Panc1 (cell line): Measurements from ENCODE around the gene GREB1. TPM values are rescaled to one million over a fixed set of nuclear protein-coding genes. Genes with fewer than 3 reads are reported as not detected.

Experiments used
- ATAC-seq: fragments of 200-7000 bp; cut with Tn5 transposase; 2 replicates; pipeline ENCODE4 v1.9.1; 2020; ENCODE audit warnings: mild to moderate bottlenecking, moderate library complexity
- BruUV-seq: library from RNA; stranded (reverse); fragments of 400-500 nt; replicated peaks from 2 replicates; lab custom pipeline; 2021; lab: Mats Ljungman, UMichigan
- CTCF ChIA-PET: fragments of 300-600 bp; sonication (Branson Sonifier 250); formaldehyde crosslinking; loops from one replicate; lab custom pipeline; 2022; ENCODE audit warnings: antibody characterized with exemption; lab: Charles Lee
- POLR2A ChIA-PET: fragments of 300-600 bp; sonication (Branson Sonifier 250); formaldehyde crosslinking; loops from one replicate; lab custom pipeline; 2022; ENCODE audit warnings: antibody characterized with exemption; lab: Charles Lee
- DNase-seq: peaks from one replicate; pipeline ENCODE4 v3.0.0-alpha.2; 2010; ENCODE audit warnings: low read depth, low spot score
- H3K27ac ChIP-seq: 2 replicates; pipeline ENCODE4 v1.5.1; 2011; ENCODE audit warnings: mild to moderate bottlenecking, low read length, inconsistent platforms
- H3K27me3 ChIP-seq: fragments of 200-500 bp; sonication (Bioruptor generic); 2 replicates; pipeline ENCODE4 v1.6.0; 2014; ENCODE audit warnings: low read length, inconsistent platforms; ENCODE audit not compliant: control insufficient read depth, insufficient read depth
- H3K36me3 ChIP-seq: fragments of 200-500 bp; sonication (Bioruptor generic); 2 replicates; pipeline ENCODE4 v1.5.1; 2014; ENCODE audit warnings: inconsistent platforms, mild to moderate bottlenecking, low read length, moderate library complexity; ENCODE audit not compliant: control insufficient read depth, insufficient read depth
- H3K4me1 ChIP-seq: 2 replicates; pipeline ENCODE4 v1.5.1; 2011; ENCODE audit warnings: inconsistent platforms, mild to moderate bottlenecking, low read length, moderate library complexity; ENCODE audit not compliant: control insufficient read depth, insufficient read depth
- H3K4me3 ChIP-seq, 2 experiments: 2 replicates each; pipeline ENCODE4 v1.5.1; 2011 to 2012; ENCODE audit warnings: low read depth in 2 of 2, low read length in 2 of 2, mild to moderate bottlenecking in 2 of 2, inconsistent platforms in 1 of 2, moderate library complexity in 1 of 2
- H3K9me3 ChIP-seq: fragments of 200-500 bp; sonication (Bioruptor generic); 2 replicates; pipeline ENCODE4 v1.5.1; 2014; ENCODE audit warnings: low read depth, mild to moderate bottlenecking, inconsistent platforms, low read length, moderate library complexity; ENCODE audit not compliant: control insufficient read depth, insufficient read depth
- POLR2AphosphoS5 ChIP-seq: IDR thresholded peaks from 2 replicates; pipeline ENCODE4 v1.6.1; 2012; ENCODE audit warnings: mild to moderate bottlenecking, low read depth, low read length, moderate library complexity
- SIN3A ChIP-seq: IDR thresholded peaks from 2 replicates; pipeline ENCODE4 v1.6.1; 2012; ENCODE audit warnings: low read depth, mild to moderate bottlenecking, low read length, moderate library complexity, borderline replicate concordance; ENCODE audit not compliant: insufficient read depth
- TCF7L2 ChIP-seq: IDR thresholded peaks from 2 replicates; pipeline ENCODE4 v1.6.1; 2011; ENCODE audit warnings: mild to moderate bottlenecking, low read depth, low read length, inconsistent platforms
- in situ Hi-C: cut with HindIII; loops from 2 replicates; pipeline ENCODE4 v1.10.0; 2016; ENCODE audit warnings: low sequenced_read_pairs, low pct_unique_long_range_greater_than_20kb
- intact Hi-C: fragments of 100-400 bp; cut with micrococcal nuclease; formaldehyde crosslinking; loops from one replicate; pipeline ENCODE4 v1.10.0; 2022; ENCODE audit not compliant: unreplicated experiment
- total RNA-seq: library from RNA; stranded (reverse); gene quantifications from one replicate; pipeline ENCODE4 v1.2.1, GENCODE V29; 2021; ENCODE audit not compliant: unreplicated experiment
- TF ChIP-seq, protein P1 (sequence below): fragments of 450-650 bp; IDR thresholded peaks from 2 replicates; pipeline ENCODE4 v1.5.1; 2017; ENCODE audit warnings: mild to moderate bottlenecking
- TF ChIP-seq, protein P2 (sequence below), 2 experiments: IDR thresholded peaks; 2 replicates each; pipeline ENCODE4 v1.6.1; 2011 to 2012; ENCODE audit warnings: low read depth in 2 of 2, control low read depth in 1 of 2, low read length in 1 of 2, mild to moderate bottlenecking in 1 of 2, moderate library complexity in 1 of 2; ENCODE audit not compliant: insufficient read depth in 1 of 2

The GREB1 gene
- total RNA-seq, 1 experiment from 2014 or later: 0.90 TPM

DNA sequence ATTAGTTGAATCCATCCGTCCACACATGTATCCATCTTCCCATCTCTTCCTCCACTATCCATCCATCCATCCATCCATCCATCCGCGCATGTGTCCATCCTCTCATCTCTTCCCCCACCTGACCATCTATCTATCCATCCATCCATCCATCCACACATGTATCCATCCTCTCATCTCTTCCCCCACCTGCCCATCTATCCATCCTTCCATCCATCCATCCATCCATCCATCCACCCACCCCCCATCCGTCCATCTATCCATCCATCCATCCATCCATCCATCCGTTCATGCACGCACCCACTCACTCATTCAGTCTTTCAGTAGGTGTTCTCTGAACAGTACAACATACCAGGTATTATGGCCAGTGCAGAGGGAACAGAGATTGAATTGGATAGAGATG lies 18.9 kb upstream of the GREB1 start:
- Histone ChIP-seq H3K27ac (no peak overlapping the region), H3K36me3 (no peaks in the 10 kb centered on the region), H3K27me3 (0 out of 2 replicates have a peak, but pooled peaks cover 2% of the 10 kb centered on the region), H3K4me3 (no peak overlapping the region), H3K9me3 (no peaks in the 10 kb centered on the region), H3K4me1 (no peaks in the 10 kb centered on the region)
- CTCF ChIA-PET: no interaction called here
- ATAC-seq (no peak), DNase-seq (no peak)
- POLR2A ChIA-PET: no interaction called here
- intact Hi-C loops: no loop called here
- no peak for TF ChIP-seq TCF7L2
- TF ChIP-seq, protein P1, sequence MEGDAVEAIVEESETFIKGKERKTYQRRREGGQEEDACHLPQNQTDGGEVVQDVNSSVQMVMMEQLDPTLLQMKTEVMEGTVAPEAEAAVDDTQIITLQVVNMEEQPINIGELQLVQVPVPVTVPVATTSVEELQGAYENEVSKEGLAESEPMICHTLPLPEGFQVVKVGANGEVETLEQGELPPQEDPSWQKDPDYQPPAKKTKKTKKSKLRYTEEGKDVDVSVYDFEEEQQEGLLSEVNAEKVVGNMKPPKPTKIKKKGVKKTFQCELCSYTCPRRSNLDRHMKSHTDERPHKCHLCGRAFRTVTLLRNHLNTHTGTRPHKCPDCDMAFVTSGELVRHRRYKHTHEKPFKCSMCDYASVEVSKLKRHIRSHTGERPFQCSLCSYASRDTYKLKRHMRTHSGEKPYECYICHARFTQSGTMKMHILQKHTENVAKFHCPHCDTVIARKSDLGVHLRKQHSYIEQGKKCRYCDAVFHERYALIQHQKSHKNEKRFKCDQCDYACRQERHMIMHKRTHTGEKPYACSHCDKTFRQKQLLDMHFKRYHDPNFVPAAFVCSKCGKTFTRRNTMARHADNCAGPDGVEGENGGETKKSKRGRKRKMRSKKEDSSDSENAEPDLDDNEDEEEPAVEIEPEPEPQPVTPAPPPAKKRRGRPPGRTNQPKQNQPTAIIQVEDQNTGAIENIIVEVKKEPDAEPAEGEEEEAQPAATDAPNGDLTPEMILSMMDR: no peak
- no peak for TF ChIP-seq POLR2AphosphoS5
- BruUV-seq: no TSS peak
- in situ Hi-C loops: no loop called here

DNA sequence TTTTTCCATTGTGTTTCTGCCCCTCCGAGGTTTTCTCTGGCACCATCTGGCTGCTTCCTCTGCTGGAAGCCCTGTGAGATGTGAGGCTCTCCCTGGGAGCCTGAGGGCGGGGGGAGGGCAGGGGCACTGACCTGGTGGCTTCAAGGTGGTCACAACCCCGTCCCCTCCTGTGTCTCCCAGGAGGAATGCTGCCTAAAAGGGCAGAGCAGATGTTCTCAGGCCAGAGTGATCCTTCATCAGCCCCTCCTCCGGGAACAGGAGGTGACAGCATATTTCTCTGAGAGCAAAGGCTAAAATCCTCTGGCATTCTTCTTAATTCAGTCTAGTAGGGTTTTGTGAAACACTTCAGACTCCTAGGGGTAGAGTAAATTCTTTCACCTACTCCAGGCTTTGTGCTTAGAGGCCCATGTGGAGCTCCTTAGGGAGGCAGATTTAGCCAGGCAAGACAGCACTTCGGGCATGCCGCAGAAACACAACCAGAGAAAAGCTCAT lies 18.3 kb upstream of the GREB1 start:
- no peaks in the 10 kb centered on the region for H3K36me3 ChIP-seq
- POLR2A ChIA-PET: no interaction called here
- DNase-seq: no peak
- no peak overlapping the region for H3K27ac ChIP-seq
- CTCF ChIA-PET: no interaction called here
- no TSS peak for BruUV-seq
- no peak overlapping the region for H3K4me3 ChIP-seq
- no peak for ATAC-seq
- H3K4me1 ChIP-seq: no peaks in the 10 kb centered on the region
- H3K9me3 ChIP-seq: no peaks in the 10 kb centered on the region
- H3K27me3 ChIP-seq: 0 out of 2 replicates have a peak, but pooled peaks cover 2% of the 10 kb centered on the region
- TF ChIP-seq, protein P1: no peak
- TF ChIP-seq SIN3A: no peak
- TF ChIP-seq, protein P2, sequence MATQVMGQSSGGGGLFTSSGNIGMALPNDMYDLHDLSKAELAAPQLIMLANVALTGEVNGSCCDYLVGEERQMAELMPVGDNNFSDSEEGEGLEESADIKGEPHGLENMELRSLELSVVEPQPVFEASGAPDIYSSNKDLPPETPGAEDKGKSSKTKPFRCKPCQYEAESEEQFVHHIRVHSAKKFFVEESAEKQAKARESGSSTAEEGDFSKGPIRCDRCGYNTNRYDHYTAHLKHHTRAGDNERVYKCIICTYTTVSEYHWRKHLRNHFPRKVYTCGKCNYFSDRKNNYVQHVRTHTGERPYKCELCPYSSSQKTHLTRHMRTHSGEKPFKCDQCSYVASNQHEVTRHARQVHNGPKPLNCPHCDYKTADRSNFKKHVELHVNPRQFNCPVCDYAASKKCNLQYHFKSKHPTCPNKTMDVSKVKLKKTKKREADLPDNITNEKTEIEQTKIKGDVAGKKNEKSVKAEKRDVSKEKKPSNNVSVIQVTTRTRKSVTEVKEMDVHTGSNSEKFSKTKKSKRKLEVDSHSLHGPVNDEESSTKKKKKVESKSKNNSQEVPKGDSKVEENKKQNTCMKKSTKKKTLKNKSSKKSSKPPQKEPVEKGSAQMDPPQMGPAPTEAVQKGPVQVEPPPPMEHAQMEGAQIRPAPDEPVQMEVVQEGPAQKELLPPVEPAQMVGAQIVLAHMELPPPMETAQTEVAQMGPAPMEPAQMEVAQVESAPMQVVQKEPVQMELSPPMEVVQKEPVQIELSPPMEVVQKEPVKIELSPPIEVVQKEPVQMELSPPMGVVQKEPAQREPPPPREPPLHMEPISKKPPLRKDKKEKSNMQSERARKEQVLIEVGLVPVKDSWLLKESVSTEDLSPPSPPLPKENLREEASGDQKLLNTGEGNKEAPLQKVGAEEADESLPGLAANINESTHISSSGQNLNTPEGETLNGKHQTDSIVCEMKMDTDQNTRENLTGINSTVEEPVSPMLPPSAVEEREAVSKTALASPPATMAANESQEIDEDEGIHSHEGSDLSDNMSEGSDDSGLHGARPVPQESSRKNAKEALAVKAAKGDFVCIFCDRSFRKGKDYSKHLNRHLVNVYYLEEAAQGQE (IDR thresholded peaks at IDR 0.05; ENCODE audit: insufficient read depth in 1 of 2, low read depth in 2 of 2, low read length in 1 of 2): no peak
- TF ChIP-seq POLR2AphosphoS5: no peak
- TF ChIP-seq TCF7L2: no peak
- intact Hi-C loops: no loop called here
- in situ Hi-C loops: no loop called here
